ENCODE measurements around the gene CIDEB. TPM values are rescaled to one million over a fixed set of nuclear protein-coding genes. Genes with fewer than 3 reads are reported as not detected.

CIDEB gene
- total and polyA plus RNA-seq, 2 donors (not counting 1 experiment from before 2014, with no cell fraction given), result 26.2 to 32.8 TPM

DNA sequence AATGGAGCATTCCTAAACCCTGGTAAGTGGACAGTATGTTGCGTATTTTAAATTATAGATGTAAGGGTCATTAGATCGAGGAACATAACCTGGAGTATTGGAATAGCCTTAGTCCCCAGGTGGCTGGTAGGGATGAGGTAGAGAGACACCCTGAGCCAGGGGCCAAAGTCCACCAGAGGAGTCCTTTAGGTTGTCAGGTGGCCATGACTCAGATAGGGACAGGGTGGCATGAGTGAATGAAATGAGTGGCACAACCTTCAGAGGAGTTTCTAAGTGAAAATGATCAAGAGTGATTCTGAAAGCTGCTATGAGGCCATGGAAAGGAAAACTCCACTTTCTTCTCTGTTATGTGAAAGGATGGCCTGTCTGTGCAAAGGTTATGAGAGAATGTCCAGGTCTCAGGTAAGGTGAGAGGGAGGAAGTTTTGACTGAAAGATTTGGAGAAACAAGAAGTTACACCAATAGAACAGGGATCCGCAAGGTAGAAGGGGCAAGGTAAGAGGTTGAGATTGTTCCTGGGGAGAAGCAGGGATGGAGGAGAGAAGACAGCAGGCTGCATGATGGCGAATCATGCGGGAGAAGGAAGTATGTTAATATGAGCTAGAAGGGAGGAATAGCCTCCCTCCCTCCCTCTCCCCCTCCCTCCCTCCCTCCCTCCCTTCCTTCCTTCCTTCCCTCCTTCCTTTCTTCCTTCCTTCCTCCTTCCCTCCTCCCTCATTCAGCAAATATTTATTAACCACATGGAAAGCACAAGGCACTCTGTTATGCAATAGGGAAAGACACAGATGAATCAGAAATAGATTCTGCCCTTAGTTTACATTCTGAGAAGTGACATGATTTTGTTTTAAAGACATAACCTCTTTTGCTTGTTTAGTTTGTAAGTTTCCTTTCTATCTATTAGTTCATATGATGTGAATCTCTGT is 46.0 kb upstream of the CIDEB start:
- intact Hi-C loops (cut with micrococcal nuclease), result no loop called here
- Histone ChIP-seq H3K27me3 (replicated peaks in 1 of 4; ENCODE audit: control extremely low read depth in 1 of 4, control insufficient read depth in 3 of 4, insufficient read depth in 4 of 4, low read length in 3 of 4) (peaks cover 0 to 32% (median 12%) of the 10 kb centered on the region in 4 experiments), H3K79me2 (ENCODE audit: control insufficient read depth, insufficient read depth, low read length) (no peaks in the 10 kb centered on the region), H3K4me3 (ENCODE audit: control extremely low read depth in 1 of 5, extremely low read depth in 1 of 5, insufficient read depth in 1 of 5, low read depth in 2 of 5, low read length in 4 of 5) (no peak overlapping the region), H3K4me1 (ENCODE audit: control insufficient read depth in 2 of 2, insufficient read depth in 2 of 2, low read length in 2 of 2) (no peaks in the 10 kb centered on the region), H3K9ac (ENCODE audit: low read length) (no peak overlapping the region), H3K27ac (ENCODE audit: low read length in 2 of 2) (no peak overlapping the region), H3K9me3 (ENCODE audit: control extremely low read depth in 1 of 3, control insufficient read depth in 2 of 3, insufficient read depth in 1 of 3, low read length in 2 of 3) (no peaks in the 10 kb centered on the region), H4K20me1 (ENCODE audit: control insufficient read depth, insufficient read depth, low read length, poor library complexity, severe bottlenecking) (no peaks in the 10 kb centered on the region), H3K36me3 (replicated peaks in 1 of 2; ENCODE audit: control extremely low read depth in 1 of 2, control insufficient read depth in 1 of 2, extremely low read depth in 1 of 2, insufficient read depth in 2 of 2, low read length in 1 of 2) (no peaks in the 10 kb centered on the region), H2AFZ (ENCODE audit: insufficient read depth, low read depth, low read length, poor library complexity, severe bottlenecking) (no peak overlapping the region), H3K4me2 (replicated peaks; ENCODE audit: low read depth, low read length, poor library complexity, severe bottlenecking) (no peak overlapping the region)
- POLR2A ChIA-PET, result interaction anchor here (0.6 kb wide), 1 partner anchor 242 kb away, joined by 5 read pairs; no protein-coding TSS in a partner anchor
- ATAC-seq (ENCODE audit: low read depth) (no peak), DNase-seq (no peak)
- WGBS (ENCODE audit: insufficient coverage), result 42% methylated on average over 2 of the region's 5 CpGs
- Mint-ChIP-seq H3K27ac (no peak overlapping the region), H3K4me1 (no peaks in the 10 kb centered on the region), H3K4me3 (no peak overlapping the region), H3K9me3 (ENCODE audit: insufficient read depth) (no peaks in the 10 kb centered on the region), H3K27me3 (peaks cover 45% of the 10 kb centered on the region)
- CTCF ChIA-PET, result no interaction called here
- TF ChIP-seq EZH2 (IDR thresholded peaks at IDR 0.05; ENCODE audit: borderline replicate concordance, insufficient read depth, low read depth, low read length, poor library complexity, severe bottlenecking), result no peak

DNA sequence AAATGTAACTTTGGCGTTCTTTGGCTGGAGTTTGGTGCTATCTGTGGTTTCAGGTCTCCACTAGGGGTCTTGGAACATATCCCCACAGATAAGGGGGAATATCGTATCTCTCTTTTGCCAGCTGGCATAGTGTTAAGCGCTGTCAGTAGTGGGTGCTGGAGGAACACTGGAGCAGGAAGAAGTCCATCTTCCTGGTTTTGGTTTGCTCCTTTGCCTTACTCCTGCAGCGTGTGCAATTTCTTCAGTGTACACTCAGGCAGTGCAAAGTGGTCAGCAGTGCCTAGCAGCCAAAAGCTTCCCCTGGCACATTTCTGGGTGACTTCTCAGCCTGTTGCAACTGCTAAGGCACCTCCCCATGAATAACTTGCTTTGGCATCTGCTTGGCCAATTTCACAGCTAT is 43.7 kb upstream of the CIDEB start:
- no peak overlapping the region for H2AFZ ChIP-seq (ENCODE audit: insufficient read depth, low read depth, low read length, poor library complexity, severe bottlenecking)
- no peaks in the 10 kb centered on the region for H3K4me1 ChIP-seq (ENCODE audit: control insufficient read depth in 2 of 2, insufficient read depth in 2 of 2, low read length in 2 of 2)
- H3K9me3 ChIP-seq (ENCODE audit: control extremely low read depth in 1 of 3, control insufficient read depth in 2 of 3, insufficient read depth in 1 of 3, low read length in 2 of 3), result no peaks in the 10 kb centered on the region
- CTCF ChIA-PET, result interaction anchor here (0.6 to 0.8 kb wide), 4 partner anchors 63 to 137 kb away, joined by 3 read pairs; no protein-coding TSS in a partner anchor
- intact Hi-C loops (cut with micrococcal nuclease), result no loop called here
- no peaks in the 10 kb centered on the region for H4K20me1 ChIP-seq (ENCODE audit: control insufficient read depth, insufficient read depth, low read length, poor library complexity, severe bottlenecking)
- Mint-ChIP-seq H3K4me1 (no peaks in the 10 kb centered on the region), H3K9me3 (ENCODE audit: insufficient read depth) (no peaks in the 10 kb centered on the region), H3K4me3 (no peak overlapping the region), H3K27ac (no peak overlapping the region), H3K27me3 (peaks cover 53% of the 10 kb centered on the region)
- DNase-seq (no peak), ATAC-seq (ENCODE audit: low read depth) (no peak)
- POLR2A ChIA-PET, result no interaction called here
- no peak overlapping the region for H3K9ac ChIP-seq (ENCODE audit: low read length)
- no peak overlapping the region for H3K27ac ChIP-seq (ENCODE audit: low read length in 2 of 2)
- 56% methylated on average over 4 of the region's 4 CpGs for WGBS (ENCODE audit: insufficient coverage)
- no peaks in the 10 kb centered on the region for H3K36me3 ChIP-seq (replicated peaks in 1 of 2; ENCODE audit: control extremely low read depth in 1 of 2, control insufficient read depth in 1 of 2, extremely low read depth in 1 of 2, insufficient read depth in 2 of 2, low read length in 1 of 2)
- no peak overlapping the region for H3K4me2 ChIP-seq (replicated peaks; ENCODE audit: low read depth, low read length, poor library complexity, severe bottlenecking)
- peaks cover 0 to 32% (median 11%) of the 10 kb centered on the region in 4 experiments for H3K27me3 ChIP-seq (replicated peaks in 1 of 4; ENCODE audit: control extremely low read depth in 1 of 4, control insufficient read depth in 3 of 4, insufficient read depth in 4 of 4, low read length in 3 of 4)
- H3K79me2 ChIP-seq (ENCODE audit: control insufficient read depth, insufficient read depth, low read length), result no peaks in the 10 kb centered on the region
- H3K4me3 ChIP-seq (ENCODE audit: control extremely low read depth in 1 of 5, extremely low read depth in 1 of 5, insufficient read depth in 1 of 5, low read depth in 2 of 5, low read length in 4 of 5), result no peak overlapping the region
- TF ChIP-seq EZH2 (IDR thresholded peaks at IDR 0.05; ENCODE audit: borderline replicate concordance, insufficient read depth, low read depth, low read length, poor library complexity, severe bottlenecking), result no peak
- TF ChIP-seq, protein P1, sequence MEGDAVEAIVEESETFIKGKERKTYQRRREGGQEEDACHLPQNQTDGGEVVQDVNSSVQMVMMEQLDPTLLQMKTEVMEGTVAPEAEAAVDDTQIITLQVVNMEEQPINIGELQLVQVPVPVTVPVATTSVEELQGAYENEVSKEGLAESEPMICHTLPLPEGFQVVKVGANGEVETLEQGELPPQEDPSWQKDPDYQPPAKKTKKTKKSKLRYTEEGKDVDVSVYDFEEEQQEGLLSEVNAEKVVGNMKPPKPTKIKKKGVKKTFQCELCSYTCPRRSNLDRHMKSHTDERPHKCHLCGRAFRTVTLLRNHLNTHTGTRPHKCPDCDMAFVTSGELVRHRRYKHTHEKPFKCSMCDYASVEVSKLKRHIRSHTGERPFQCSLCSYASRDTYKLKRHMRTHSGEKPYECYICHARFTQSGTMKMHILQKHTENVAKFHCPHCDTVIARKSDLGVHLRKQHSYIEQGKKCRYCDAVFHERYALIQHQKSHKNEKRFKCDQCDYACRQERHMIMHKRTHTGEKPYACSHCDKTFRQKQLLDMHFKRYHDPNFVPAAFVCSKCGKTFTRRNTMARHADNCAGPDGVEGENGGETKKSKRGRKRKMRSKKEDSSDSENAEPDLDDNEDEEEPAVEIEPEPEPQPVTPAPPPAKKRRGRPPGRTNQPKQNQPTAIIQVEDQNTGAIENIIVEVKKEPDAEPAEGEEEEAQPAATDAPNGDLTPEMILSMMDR (IDR thresholded peaks at IDR 0.05), result no peak

All from B cell (primary cell).